ENCODE data around the gene FBRSL1.

- no peak for TF ChIP-seq CTCF (IDR thresholded peaks at IDR 0.05)
- no peak for TF ChIP-seq POLR2A (IDR thresholded peaks at IDR 0.05)
These were observed 48.7 kb downstream of the FBRSL1 start for GRCh38 chr12:132538663-132538990.

Measured in sigmoid colon (tissue), 3 donors.